SJSA1 (cell line): ENCODE data around the gene CAMK2D. TPM values are rescaled to one million over a fixed set of nuclear protein-coding genes. Genes with fewer than 3 reads are reported as not detected.

Experiments
- DNase-seq, 2 experiments: peaks; one replicate each; pipeline ENCODE4 v3.0.0-alpha.2; 2015 to 2020; ENCODE audit warnings: low spot score in 2 of 2, low read depth in 1 of 2
- H3K27ac ChIP-seq: fragments of 250-450 bp; sonication (Bioruptor Pico); 2 replicates; pipeline ENCODE4 v1.5.1; 2020; ENCODE audit warnings: mild to moderate bottlenecking, moderate library complexity
- H3K27me3 ChIP-seq: fragments of 250-450 bp; sonication (Bioruptor Pico); replicated peaks from 2 replicates; pipeline ENCODE4 v1.5.1; 2020; ENCODE audit warnings: mild to moderate bottlenecking, moderate library complexity
- H3K36me3 ChIP-seq: fragments of 250-450 bp; sonication (Bioruptor Pico); 2 replicates; pipeline ENCODE4 v1.5.1; 2020; ENCODE audit warnings: mild to moderate bottlenecking
- H3K4me1 ChIP-seq: fragments of 250-450 bp; sonication (Bioruptor Pico); replicated peaks from 2 replicates; pipeline ENCODE4 v1.6.1; 2021; ENCODE audit warnings: mild to moderate bottlenecking
- H3K4me3 ChIP-seq: fragments of 250-450 bp; sonication (Bioruptor Pico); 2 replicates; pipeline ENCODE4 v1.5.1; 2020; ENCODE audit warnings: mild to moderate bottlenecking
- H3K9me3 ChIP-seq: fragments of 250-450 bp; sonication (Bioruptor Pico); replicated peaks from 2 replicates; pipeline ENCODE4 v1.5.1; 2020; ENCODE audit warnings: mild to moderate bottlenecking
- total RNA-seq: library from RNA; depleted of rRNA; stranded (reverse); fragments of >200 nt; shearing (Covaris generic); gene quantifications from 2 replicates; pipeline ENCODE4 v1.2.3, GENCODE V29; 2014

Gene CAMK2D
- total RNA-seq, 1 experiment from 2014 or later: 42.7 TPM

GRCh38 chr4:113627321-113627720 is 134.2 kb downstream of the CAMK2D start:
- Histone ChIP-seq H3K4me3 (no peak overlapping the region), H3K9me3 (no peaks in the 10 kb centered on the region)
- DNase-seq: no peak

GRCh38 chr4:113625902-113626301 is 135.6 kb downstream of the CAMK2D start:
- Histone ChIP-seq H3K27ac (no peak overlapping the region), H3K27me3 (no peaks in the 10 kb centered on the region), H3K36me3 (no peaks in the 10 kb centered on the region), H3K9me3 (no peaks in the 10 kb centered on the region), H3K4me3 (no peak overlapping the region), H3K4me1 (no peaks in the 10 kb centered on the region)
- no peak for DNase-seq

More at GRCh38 chr4:113627321-113627720, 134.2 kb downstream of the CAMK2D start:
- no peaks in the 10 kb centered on the region for H3K27me3 ChIP-seq
- H3K36me3 ChIP-seq: no peaks in the 10 kb centered on the region
- H3K27ac ChIP-seq: no peak overlapping the region
- no peaks in the 10 kb centered on the region for H3K4me1 ChIP-seq

- Histone ChIP-seq H3K4me1 (no peaks in the 10 kb centered on the region), H3K27ac (no peak overlapping the region), H3K9me3 (no peaks in the 10 kb centered on the region), H3K4me3 (no peak overlapping the region), H3K27me3 (no peaks in the 10 kb centered on the region), H3K36me3 (no peaks in the 10 kb centered on the region)
- DNase-seq: no peak
Observed at GRCh38 chr4:113623274-113623894, 138.2 kb downstream of the CAMK2D start.

- Histone ChIP-seq H3K36me3 (no peaks in the 10 kb centered on the region), H3K27ac (no peak overlapping the region), H3K4me3 (no peak overlapping the region), H3K9me3 (no peaks in the 10 kb centered on the region), H3K4me1 (no peaks in the 10 kb centered on the region), H3K27me3 (no peaks in the 10 kb centered on the region)
- no peak for DNase-seq
Observed at GRCh38 chr4:113621633-113622032, 139.9 kb downstream of the CAMK2D start.

- Histone ChIP-seq H3K4me1 (no peaks in the 10 kb centered on the region), H3K4me3 (no peak overlapping the region), H3K9me3 (no peaks in the 10 kb centered on the region), H3K27me3 (no peaks in the 10 kb centered on the region), H3K36me3 (no peaks in the 10 kb centered on the region), H3K27ac (no peak overlapping the region)
- no peak for DNase-seq
Observed at GRCh38 chr4:113620032-113620431, 141.5 kb downstream of the CAMK2D start.

GRCh38 chr4:113619526-113619925 is 142.0 kb downstream of the CAMK2D start:
- Histone ChIP-seq H3K4me3 (no peak overlapping the region), H3K9me3 (no peaks in the 10 kb centered on the region), H3K4me1 (no peaks in the 10 kb centered on the region), H3K27me3 (no peaks in the 10 kb centered on the region), H3K27ac (no peak overlapping the region), H3K36me3 (no peaks in the 10 kb centered on the region)
- DNase-seq: no peak

GRCh38 chr4:113618205-113618604 is 143.3 kb downstream of the CAMK2D start:
- Histone ChIP-seq H3K4me3 (no peak overlapping the region), H3K9me3 (no peaks in the 10 kb centered on the region), H3K27me3 (no peaks in the 10 kb centered on the region), H3K27ac (no peak overlapping the region), H3K36me3 (no peaks in the 10 kb centered on the region), H3K4me1 (no peaks in the 10 kb centered on the region)
- DNase-seq: no peak

GRCh38 chr4:113617195-113617594 is 144.3 kb downstream of the CAMK2D start:
- Histone ChIP-seq H3K36me3 (no peaks in the 10 kb centered on the region), H3K4me3 (no peak overlapping the region), H3K4me1 (no peaks in the 10 kb centered on the region), H3K9me3 (no peaks in the 10 kb centered on the region), H3K27me3 (no peaks in the 10 kb centered on the region), H3K27ac (no peak overlapping the region)
- DNase-seq: no peak

GRCh38 chr4:113616443-113616842 is 145.1 kb downstream of the CAMK2D start:
- no peaks in the 10 kb centered on the region for H3K36me3 ChIP-seq
- no peak for DNase-seq
- no peak overlapping the region for H3K27ac ChIP-seq
- no peaks in the 10 kb centered on the region for H3K4me1 ChIP-seq
- H3K4me3 ChIP-seq: no peak overlapping the region
- no peaks in the 10 kb centered on the region for H3K27me3 ChIP-seq
- H3K9me3 ChIP-seq: no peaks in the 10 kb centered on the region

GRCh38 chr4:113614414-113614813 is 147.1 kb downstream of the CAMK2D start:
- H3K9me3 ChIP-seq: no peaks in the 10 kb centered on the region
- H3K27me3 ChIP-seq: no peaks in the 10 kb centered on the region
- H3K36me3 ChIP-seq: no peaks in the 10 kb centered on the region
- H3K4me1 ChIP-seq: no peaks in the 10 kb centered on the region
- DNase-seq: no peak
- H3K27ac ChIP-seq: no peak overlapping the region
- no peak overlapping the region for H3K4me3 ChIP-seq

- H3K36me3 ChIP-seq: no peaks in the 10 kb centered on the region
- no peak overlapping the region for H3K27ac ChIP-seq
- no peaks in the 10 kb centered on the region for H3K27me3 ChIP-seq
- H3K4me1 ChIP-seq: no peaks in the 10 kb centered on the region
- no peak overlapping the region for H3K4me3 ChIP-seq
- no peaks in the 10 kb centered on the region for H3K9me3 ChIP-seq
- no peak for DNase-seq
Observed at GRCh38 chr4:113613503-113613902, 148.0 kb downstream of the CAMK2D start.

- no peaks in the 10 kb centered on the region for H3K36me3 ChIP-seq
- no peak overlapping the region for H3K27ac ChIP-seq
- no peak overlapping the region for H3K4me3 ChIP-seq
- no peak for DNase-seq
- no peaks in the 10 kb centered on the region for H3K27me3 ChIP-seq
- no peaks in the 10 kb centered on the region for H3K4me1 ChIP-seq
- H3K9me3 ChIP-seq: no peaks in the 10 kb centered on the region
Observed at GRCh38 chr4:113610537-113610936, 151.0 kb downstream of the CAMK2D start.

- DNase-seq: no peak
Observed at GRCh38 chr4:113607998-113608397, 153.5 kb downstream of the CAMK2D start.

GRCh38 chr4:113607147-113607720 is 154.3 kb downstream of the CAMK2D start:
- Histone ChIP-seq H3K9me3 (no peaks in the 10 kb centered on the region), H3K4me1 (peaks cover 6% of the 10 kb centered on the region), H3K36me3 (no peaks in the 10 kb centered on the region), H3K27me3 (no peaks in the 10 kb centered on the region), H3K27ac (no peak overlapping the region), H3K4me3 (no peak overlapping the region)
- no peak for DNase-seq

More at GRCh38 chr4:113607998-113608397, 153.5 kb downstream of the CAMK2D start:
- Histone ChIP-seq H3K4me1 (peaks cover 6% of the 10 kb centered on the region), H3K9me3 (no peaks in the 10 kb centered on the region), H3K36me3 (no peaks in the 10 kb centered on the region), H3K27ac (no peak overlapping the region), H3K4me3 (no peak overlapping the region), H3K27me3 (no peaks in the 10 kb centered on the region)

GRCh38 chr4:113604955-113605354 is 156.6 kb downstream of the CAMK2D start:
- Histone ChIP-seq H3K27ac (no peak overlapping the region), H3K4me3 (no peak overlapping the region), H3K27me3 (no peaks in the 10 kb centered on the region), H3K9me3 (no peaks in the 10 kb centered on the region), H3K4me1 (peaks cover 6% of the 10 kb centered on the region), H3K36me3 (no peaks in the 10 kb centered on the region)
- peak in 1 of 2 experiments; percentile 6 for DNase-seq
